Ovary (tissue), 3 donors: ENCODE measurements around the gene USP53.

Experiments used
- EP300 ChIP-seq: sonication (generic); formaldehyde crosslinking; IDR thresholded peaks from one replicate; pipeline ENCODE4 v1.6.1; 2017; ENCODE audit warnings: antibody characterized with exemption
- POLR2A ChIP-seq: fragments of 450-650 bp; IDR thresholded peaks from one replicate; pipeline ENCODE4 v1.6.1; 2017; ENCODE audit warnings: antibody characterized with exemption, mild to moderate bottlenecking, moderate library complexity
- TF ChIP-seq, protein P1 (sequence below), 3 donors: fragments of 450-650 bp in 2 of 3; fragments of 200-600 bp in 1 of 3; IDR thresholded peaks; one replicate each; pipeline versions ENCODE4 v1.5.1 to v1.8.0; 2016 to 2022; ENCODE audit warnings: antibody characterized with exemption in 3 of 3, mild to moderate bottlenecking in 1 of 3
- donor health status: DM: no; HTN: no; CAD: no.

DNA sequence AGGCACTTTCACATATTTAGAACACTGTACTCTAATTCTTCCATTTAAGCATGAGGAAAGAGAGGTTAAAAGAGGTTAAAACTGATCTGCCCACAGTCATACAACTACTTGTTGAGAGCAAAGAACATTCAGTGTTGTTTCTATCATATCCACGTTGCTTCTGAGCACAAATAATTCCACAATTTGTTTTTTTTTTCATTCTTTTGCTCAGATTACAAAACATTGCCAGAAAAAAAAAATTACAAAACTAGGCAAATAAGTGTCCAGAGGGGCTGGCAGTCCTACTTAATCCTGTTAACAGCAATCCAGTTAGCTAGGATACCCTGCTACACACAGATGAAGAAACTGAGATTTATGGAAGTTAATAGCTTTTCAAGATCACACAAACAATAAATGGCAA, 6.3 kb upstream of the USP53 start:
- TF ChIP-seq, protein P1, sequence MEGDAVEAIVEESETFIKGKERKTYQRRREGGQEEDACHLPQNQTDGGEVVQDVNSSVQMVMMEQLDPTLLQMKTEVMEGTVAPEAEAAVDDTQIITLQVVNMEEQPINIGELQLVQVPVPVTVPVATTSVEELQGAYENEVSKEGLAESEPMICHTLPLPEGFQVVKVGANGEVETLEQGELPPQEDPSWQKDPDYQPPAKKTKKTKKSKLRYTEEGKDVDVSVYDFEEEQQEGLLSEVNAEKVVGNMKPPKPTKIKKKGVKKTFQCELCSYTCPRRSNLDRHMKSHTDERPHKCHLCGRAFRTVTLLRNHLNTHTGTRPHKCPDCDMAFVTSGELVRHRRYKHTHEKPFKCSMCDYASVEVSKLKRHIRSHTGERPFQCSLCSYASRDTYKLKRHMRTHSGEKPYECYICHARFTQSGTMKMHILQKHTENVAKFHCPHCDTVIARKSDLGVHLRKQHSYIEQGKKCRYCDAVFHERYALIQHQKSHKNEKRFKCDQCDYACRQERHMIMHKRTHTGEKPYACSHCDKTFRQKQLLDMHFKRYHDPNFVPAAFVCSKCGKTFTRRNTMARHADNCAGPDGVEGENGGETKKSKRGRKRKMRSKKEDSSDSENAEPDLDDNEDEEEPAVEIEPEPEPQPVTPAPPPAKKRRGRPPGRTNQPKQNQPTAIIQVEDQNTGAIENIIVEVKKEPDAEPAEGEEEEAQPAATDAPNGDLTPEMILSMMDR (IDR thresholded peaks at IDR 0.05), result no peak
- TF ChIP-seq POLR2A (no peak), EP300 (no peak)
